SK-N-SH (cell line): Measurements from ENCODE around the gene KIF12. TPM values are rescaled to one million over a fixed set of nuclear protein-coding genes. Genes with fewer than 3 reads are reported as not detected.

Experiments used
- CTCF ChIA-PET: fragments of 300-600, 350-600 bp; formaldehyde crosslinking; extraction: SDS; loops from one replicate; lab custom pipeline; 2021; lab: Yijun Ruan, JAX
- POLR2A ChIA-PET: fragments of 350-600 bp; sonication (Branson Sonifier 250); formaldehyde crosslinking; extraction: SDS; loops from one replicate; lab custom pipeline; 2020; ENCODE audit warnings: antibody characterized with exemption, inconsistent platforms; lab: Yijun Ruan, JAX
- DNase-seq: peaks from one replicate; pipeline ENCODE4 v3.0.0; 2012
- H2AFZ ChIP-seq: fragments of 200-600 bp; sonication (generic); 2 replicates; pipeline ENCODE4 v1.8.1; 2016; ENCODE audit warnings: antibody characterized with exemption, mild to moderate bottlenecking, low read depth
- H3F3A ChIP-seq: fragments of 200-600 bp; sonication (generic); replicated peaks from 2 replicates; pipeline ENCODE3; 2016; ENCODE audit warnings: antibody characterized with exemption, mild to moderate bottlenecking; ENCODE audit not compliant: insufficient read depth
- H3K27ac ChIP-seq, 2 experiments: fragments of 200-500 bp in 1 of 2; fragments of 200-600 bp in 1 of 2; sonication (Bioruptor generic) in 1 of 2; sonication (generic), shearing (Covaris generic) in 1 of 2; 2 replicates each; pipeline versions ENCODE4 v1.5.1 to v1.6.1; 2014 to 2016; ENCODE audit warnings: low read depth in 2 of 2, inconsistent platforms in 1 of 2, low read length in 1 of 2, mild to moderate bottlenecking in 1 of 2, mixed read lengths in 1 of 2
- H3K27me3 ChIP-seq: fragments of 200-600 bp; sonication (generic), shearing (Covaris generic); 2 replicates; pipeline ENCODE4 v1.6.1; 2016; ENCODE audit warnings: mixed run types; ENCODE audit not compliant: insufficient read depth
- H3K36me3 ChIP-seq, 2 experiments: fragments of 200-500 bp in 1 of 2; fragments of 200-600 bp in 1 of 2; sonication (Bioruptor generic) in 1 of 2; sonication (generic) in 1 of 2; replicated peaks in 1 of 2; 2 replicates each; pipeline versions ENCODE3 to v1.5.1; 2014 to 2016; ENCODE audit warnings: low read length in 1 of 2, mild to moderate bottlenecking in 1 of 2; ENCODE audit not compliant: insufficient read depth in 2 of 2, control insufficient read depth in 1 of 2
- H3K4me1 ChIP-seq, 2 experiments: fragments of 200-500 bp in 1 of 2; fragments of 200-600 bp in 1 of 2; sonication (Bioruptor generic) in 1 of 2; sonication (generic), shearing (Covaris generic) in 1 of 2; 2 replicates each; pipeline versions ENCODE4 v1.5.1 to v1.6.1; 2014 to 2016; ENCODE audit warnings: low read depth in 1 of 2, low read length in 1 of 2, mixed run types in 1 of 2; ENCODE audit not compliant: insufficient read depth in 2 of 2, control insufficient read depth in 1 of 2
- H3K4me2 ChIP-seq: fragments of 200-600 bp; sonication (generic), shearing (Covaris generic); 2 replicates; pipeline ENCODE4 v1.6.1; 2017; ENCODE audit warnings: mixed run types
- H3K4me3 ChIP-seq, 2 experiments: fragments of 200-500 bp in 1 of 2; fragments of 200-600 bp in 1 of 2; sonication (Bioruptor generic) in 1 of 2; sonication (generic), shearing (Covaris generic) in 1 of 2; 2 replicates each; pipeline versions ENCODE4 v1.5.1 to v1.8.1; 2014 to 2016; ENCODE audit warnings: low read depth in 2 of 2, inconsistent platforms in 1 of 2, low read length in 1 of 2, mild to moderate bottlenecking in 1 of 2, mixed read lengths in 1 of 2, moderate library complexity in 1 of 2
- H3K79me2 ChIP-seq: fragments of 200-600 bp; sonication (generic); 2 replicates; pipeline ENCODE4 v1.8.1; 2017; ENCODE audit warnings: mild to moderate bottlenecking; ENCODE audit not compliant: insufficient read depth
- H3K9ac ChIP-seq: fragments of 200-600 bp; sonication (generic); 2 replicates; pipeline ENCODE4 v1.6.1; 2017; ENCODE audit warnings: mixed run types
- H3K9me2 ChIP-seq: fragments of 200-600 bp; sonication (generic); 2 replicates; pipeline ENCODE4 v1.6.1; 2017; ENCODE audit warnings: mixed run types
- H3K9me3 ChIP-seq: fragments of 200-600 bp; sonication (generic); 2 replicates; pipeline ENCODE4 v1.6.1; 2017; ENCODE audit warnings: mixed run types, mild to moderate bottlenecking, moderate library complexity
- H4K20me1 ChIP-seq: fragments of 200-600 bp; sonication (generic); 2 replicates; pipeline ENCODE4 v1.6.1; 2017; ENCODE audit warnings: mild to moderate bottlenecking, mixed run types; ENCODE audit not compliant: insufficient read depth
- EP300 ChIP-seq, 2 experiments: IDR thresholded peaks; 2 replicates each; pipeline versions ENCODE4 v1.4.0 to v1.6.1; 2012; ENCODE audit warnings: borderline replicate concordance in 1 of 2, low read depth in 1 of 2, low read length in 1 of 2
- JUND ChIP-seq: IDR thresholded peaks from 2 replicates; pipeline ENCODE4 v1.4.0; 2012
- MXI1 ChIP-seq: IDR thresholded peaks from 2 replicates; pipeline ENCODE4 v1.6.1; 2012; ENCODE audit warnings: mild to moderate bottlenecking, low read depth, low read length, improper control_type of control experiment
- NFIC ChIP-seq: IDR thresholded peaks from 2 replicates; pipeline ENCODE4 v1.4.0; 2012; ENCODE audit warnings: borderline replicate concordance
- NRF1 ChIP-seq: IDR thresholded peaks from 2 replicates; pipeline ENCODE4 v1.6.1; 2012; ENCODE audit warnings: low read depth, mild to moderate bottlenecking, low read length
- RAD21 ChIP-seq: IDR thresholded peaks from 2 replicates; pipeline ENCODE4 v1.6.1; 2012; ENCODE audit warnings: mild to moderate bottlenecking, low read length
- SMC3 ChIP-seq: IDR thresholded peaks from 2 replicates; pipeline ENCODE4 v1.6.1; 2012; ENCODE audit warnings: low read depth, low read length, improper control_type of control experiment
- TAF1 ChIP-seq: IDR thresholded peaks from 2 replicates; pipeline ENCODE4 v1.6.1; 2012; ENCODE audit warnings: low read depth, mild to moderate bottlenecking, low read length, moderate library complexity, borderline replicate concordance
- TEAD4 ChIP-seq: IDR thresholded peaks from 2 replicates; pipeline ENCODE4 v1.4.0; 2012; ENCODE audit warnings: mild to moderate bottlenecking, borderline replicate concordance; ENCODE audit not compliant: insufficient read depth
- WGBS: methylation state at CpG from one replicate; pipeline ENCODE4 v1.1.6; 2017; ENCODE audit warnings: low lambda C conversion rate; 5-methylcytosine and 5-hydroxymethylcytosine counted together
- polyA plus RNA-seq, 3 experiments: library from polyadenylated mRNA; depleted of rRNA; stranded (reverse); fragments of >200 nt; gene quantifications; 2 replicates each; pipeline ENCODE4 v1.2.3, GENCODE V29; 2012
- TF ChIP-seq, protein P1 (sequence below): fragments of 150-350 bp; IDR thresholded peaks from 2 replicates; pipeline ENCODE4 v1.6.1; 2016; ENCODE audit warnings: mild to moderate bottlenecking, low read depth, low read length

KIF12 gene
- polyA plus RNA-seq, 1 of the 3 experiments (the other 2 are of a cell fraction), result 0.35 TPM

DNA sequence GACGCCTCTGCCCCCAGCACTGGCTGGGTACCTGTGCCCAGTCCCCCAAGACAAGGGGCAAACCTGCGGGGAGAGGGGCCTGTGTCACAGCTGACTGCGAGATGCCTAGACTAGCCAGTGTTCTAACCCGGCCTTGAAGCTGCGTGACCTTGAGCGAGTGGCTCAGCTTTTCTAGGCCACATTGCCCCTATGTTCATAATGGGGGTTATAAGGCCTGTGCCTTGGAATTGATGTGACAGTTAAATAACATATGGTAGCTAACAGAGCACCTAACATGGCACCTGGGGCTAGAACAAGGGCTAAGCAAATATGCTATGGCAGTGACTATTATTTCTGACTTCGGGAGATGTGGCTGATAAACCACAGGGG is 33.4 kb upstream of the KIF12 start:
- Histone ChIP-seq H3F3A (no peaks in the 10 kb centered on the region), H3K79me2 (no peaks in the 10 kb centered on the region), H3K36me3 (no peaks in the 10 kb centered on the region)

DNA sequence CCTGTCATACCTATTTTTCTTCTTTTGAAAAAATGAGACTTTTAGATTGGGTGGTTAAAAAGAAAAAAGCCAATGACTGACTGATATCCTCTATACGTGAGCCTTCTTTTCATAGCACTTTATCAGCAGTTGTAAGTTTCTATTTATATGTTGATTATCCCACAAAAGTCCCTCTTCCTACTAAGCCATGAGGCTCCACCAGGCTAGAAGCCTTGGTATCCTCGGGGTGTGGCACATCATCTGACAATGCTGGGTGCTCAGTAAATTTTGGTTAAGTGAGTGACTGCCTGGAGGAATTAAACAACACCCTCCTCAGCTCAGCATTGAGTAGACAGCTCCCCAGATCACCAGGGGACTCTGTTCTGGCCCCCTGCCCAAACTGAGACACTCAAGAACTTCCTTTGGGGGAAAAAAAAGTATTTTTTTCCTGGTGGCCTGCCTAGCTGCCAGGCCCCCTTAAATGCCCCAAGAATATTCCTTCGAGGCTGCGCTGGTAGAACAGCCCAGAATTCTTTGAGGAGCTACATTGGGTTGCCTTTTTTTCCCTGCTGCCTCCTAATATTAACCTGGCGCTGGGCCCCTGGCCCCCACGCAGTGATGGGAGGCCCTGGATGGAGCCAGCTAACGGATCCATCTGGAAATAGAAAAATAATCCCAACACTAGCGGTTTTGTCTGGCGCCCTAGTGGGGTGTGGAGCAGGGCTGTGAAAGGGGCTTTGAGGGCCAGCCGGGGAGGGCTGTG is 32.9 kb upstream of the KIF12 start:
- Histone ChIP-seq H3K79me2 (no peaks in the 10 kb centered on the region), H3K4me2 (no peak overlapping the region), H3K9me2 (no peaks in the 10 kb centered on the region), H3K27ac (no peak overlapping the region), H3K4me3 (no peak overlapping the region), H3K36me3 (no peaks in the 10 kb centered on the region), H3K4me1 (no peaks in the 10 kb centered on the region), H3K9me3 (no peaks in the 10 kb centered on the region), H3K9ac (no peak overlapping the region), H4K20me1 (no peaks in the 10 kb centered on the region), H2AFZ (no peak overlapping the region), H3F3A (no peaks in the 10 kb centered on the region), H3K27me3 (peaks cover 23% of the 10 kb centered on the region)
- no peak for DNase-seq
- CTCF ChIA-PET, result interaction anchor here (1.2 to 1.6 kb wide), 3 partner anchors 14 to 159 kb away, joined by 3 to 11 read pairs (median 3); no protein-coding TSS in a partner anchor
- WGBS, result 69% methylated on average over 10 of the region's 10 CpGs
- TF ChIP-seq, protein P1, sequence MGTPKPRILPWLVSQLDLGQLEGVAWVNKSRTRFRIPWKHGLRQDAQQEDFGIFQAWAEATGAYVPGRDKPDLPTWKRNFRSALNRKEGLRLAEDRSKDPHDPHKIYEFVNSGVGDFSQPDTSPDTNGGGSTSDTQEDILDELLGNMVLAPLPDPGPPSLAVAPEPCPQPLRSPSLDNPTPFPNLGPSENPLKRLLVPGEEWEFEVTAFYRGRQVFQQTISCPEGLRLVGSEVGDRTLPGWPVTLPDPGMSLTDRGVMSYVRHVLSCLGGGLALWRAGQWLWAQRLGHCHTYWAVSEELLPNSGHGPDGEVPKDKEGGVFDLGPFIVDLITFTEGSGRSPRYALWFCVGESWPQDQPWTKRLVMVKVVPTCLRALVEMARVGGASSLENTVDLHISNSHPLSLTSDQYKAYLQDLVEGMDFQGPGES, result no peak
- TF ChIP-seq NFIC, result no peak
- TF ChIP-seq EP300 (IDR thresholded peaks at IDR 0.05; ENCODE audit: borderline replicate concordance in 1 of 2, low read depth in 1 of 2, low read length in 1 of 2), result no peak
- TF ChIP-seq JUND, result no peak
- TF ChIP-seq RAD21, result no peak
- TF ChIP-seq MXI1, result no peak
- POLR2A ChIA-PET, result no interaction called here

More for the DNA sequence above, 33.4 kb upstream of the KIF12 start:
- Histone ChIP-seq H2AFZ (no peak overlapping the region), H3K4me2 (no peak overlapping the region), H4K20me1 (no peaks in the 10 kb centered on the region), H3K27me3 (peaks cover 24% of the 10 kb centered on the region), H3K27ac (no peak overlapping the region), H3K4me3 (no peak overlapping the region), H3K9me2 (no peaks in the 10 kb centered on the region), H3K9me3 (no peaks in the 10 kb centered on the region), H3K4me1 (no peaks in the 10 kb centered on the region), H3K9ac (no peak overlapping the region)
- no peak for DNase-seq
- TF ChIP-seq SMC3 (no peak), TAF1 (no peak), TEAD4 (no peak), NRF1 (no peak)
- ChIA-PET CTCF (interaction anchor here (1.2 to 1.6 kb wide), 3 partner anchors 14 to 158 kb away, joined by 3 to 11 read pairs (median 3); no protein-coding TSS in a partner anchor), POLR2A (no interaction called here)
- WGBS, result 90% methylated on average over 7 of the region's 7 CpGs
